SK-N-SH (cell line): ENCODE results near the gene PLSCR2. TPM values are rescaled to one million over a fixed set of nuclear protein-coding genes. Genes with fewer than 3 reads are reported as not detected.

Experiments used
- CTCF ChIA-PET: fragments of 300-600, 350-600 bp; formaldehyde crosslinking; extraction: SDS; loops from one replicate; lab custom pipeline; 2021; lab: Yijun Ruan, JAX
- POLR2A ChIA-PET: fragments of 350-600 bp; sonication (Branson Sonifier 250); formaldehyde crosslinking; extraction: SDS; loops from one replicate; lab custom pipeline; 2020; ENCODE audit warnings: antibody characterized with exemption, inconsistent platforms; lab: Yijun Ruan, JAX
- DNase-seq: peaks from one replicate; pipeline ENCODE4 v3.0.0; 2012
- H2AFZ ChIP-seq: fragments of 200-600 bp; sonication (generic); 2 replicates; pipeline ENCODE4 v1.8.1; 2016; ENCODE audit warnings: antibody characterized with exemption, mild to moderate bottlenecking, low read depth
- H3F3A ChIP-seq: fragments of 200-600 bp; sonication (generic); replicated peaks from 2 replicates; pipeline ENCODE3; 2016; ENCODE audit warnings: antibody characterized with exemption, mild to moderate bottlenecking; ENCODE audit not compliant: insufficient read depth
- H3K27ac ChIP-seq, 2 experiments: fragments of 200-500 bp in 1 of 2; fragments of 200-600 bp in 1 of 2; sonication (Bioruptor generic) in 1 of 2; sonication (generic), shearing (Covaris generic) in 1 of 2; 2 replicates each; pipeline versions ENCODE4 v1.5.1 to v1.6.1; 2014 to 2016; ENCODE audit warnings: low read depth in 2 of 2, inconsistent platforms in 1 of 2, low read length in 1 of 2, mild to moderate bottlenecking in 1 of 2, mixed read lengths in 1 of 2
- H3K27me3 ChIP-seq: fragments of 200-600 bp; sonication (generic), shearing (Covaris generic); 2 replicates; pipeline ENCODE4 v1.6.1; 2016; ENCODE audit warnings: mixed run types; ENCODE audit not compliant: insufficient read depth
- H3K36me3 ChIP-seq, 2 experiments: fragments of 200-500 bp in 1 of 2; fragments of 200-600 bp in 1 of 2; sonication (Bioruptor generic) in 1 of 2; sonication (generic) in 1 of 2; replicated peaks in 1 of 2; 2 replicates each; pipeline versions ENCODE3 to v1.5.1; 2014 to 2016; ENCODE audit warnings: low read length in 1 of 2, mild to moderate bottlenecking in 1 of 2; ENCODE audit not compliant: insufficient read depth in 2 of 2, control insufficient read depth in 1 of 2
- H3K4me1 ChIP-seq, 2 experiments: fragments of 200-500 bp in 1 of 2; fragments of 200-600 bp in 1 of 2; sonication (Bioruptor generic) in 1 of 2; sonication (generic), shearing (Covaris generic) in 1 of 2; 2 replicates each; pipeline versions ENCODE4 v1.5.1 to v1.6.1; 2014 to 2016; ENCODE audit warnings: low read depth in 1 of 2, low read length in 1 of 2, mixed run types in 1 of 2; ENCODE audit not compliant: insufficient read depth in 2 of 2, control insufficient read depth in 1 of 2
- H3K4me2 ChIP-seq: fragments of 200-600 bp; sonication (generic), shearing (Covaris generic); 2 replicates; pipeline ENCODE4 v1.6.1; 2017; ENCODE audit warnings: mixed run types
- H3K4me3 ChIP-seq, 2 experiments: fragments of 200-500 bp in 1 of 2; fragments of 200-600 bp in 1 of 2; sonication (Bioruptor generic) in 1 of 2; sonication (generic), shearing (Covaris generic) in 1 of 2; 2 replicates each; pipeline versions ENCODE4 v1.5.1 to v1.8.1; 2014 to 2016; ENCODE audit warnings: low read depth in 2 of 2, inconsistent platforms in 1 of 2, low read length in 1 of 2, mild to moderate bottlenecking in 1 of 2, mixed read lengths in 1 of 2, moderate library complexity in 1 of 2
- H3K79me2 ChIP-seq: fragments of 200-600 bp; sonication (generic); 2 replicates; pipeline ENCODE4 v1.8.1; 2017; ENCODE audit warnings: mild to moderate bottlenecking; ENCODE audit not compliant: insufficient read depth
- H3K9ac ChIP-seq: fragments of 200-600 bp; sonication (generic); 2 replicates; pipeline ENCODE4 v1.6.1; 2017; ENCODE audit warnings: mixed run types
- H3K9me2 ChIP-seq: fragments of 200-600 bp; sonication (generic); 2 replicates; pipeline ENCODE4 v1.6.1; 2017; ENCODE audit warnings: mixed run types
- H3K9me3 ChIP-seq: fragments of 200-600 bp; sonication (generic); 2 replicates; pipeline ENCODE4 v1.6.1; 2017; ENCODE audit warnings: mixed run types, mild to moderate bottlenecking, moderate library complexity
- H4K20me1 ChIP-seq: fragments of 200-600 bp; sonication (generic); 2 replicates; pipeline ENCODE4 v1.6.1; 2017; ENCODE audit warnings: mild to moderate bottlenecking, mixed run types; ENCODE audit not compliant: insufficient read depth
- CHD2 ChIP-seq: fragments of 150-350 bp; IDR thresholded peaks from 2 replicates; pipeline ENCODE4 v1.6.1; 2018; ENCODE audit warnings: low read length; ENCODE audit not compliant: partially characterized antibody
- EZH2phosphoT487 ChIP-seq: fragments of 200-600 bp; sonication (generic); IDR thresholded peaks from 2 replicates; pipeline ENCODE4 v1.6.1; 2017; ENCODE audit warnings: low read depth, mixed run types, mild to moderate bottlenecking, antibody characterized with exemption, moderate library complexity, borderline replicate concordance
- FOXJ3 ChIP-seq: sonication (generic); formaldehyde crosslinking; IDR thresholded peaks from 2 replicates; pipeline ENCODE4 v1.5.1; 2020; ENCODE audit warnings: mild to moderate bottlenecking, missing genetic modification reagents
- FOXM1 ChIP-seq: IDR thresholded peaks from 2 replicates; pipeline ENCODE4 v1.4.0; 2012; ENCODE audit warnings: low read depth, mild to moderate bottlenecking
- GABPA ChIP-seq: IDR thresholded peaks from 2 replicates; pipeline ENCODE4 v1.4.0; 2012; ENCODE audit warnings: low read depth, mild to moderate bottlenecking
- MEF2A ChIP-seq: IDR thresholded peaks from 2 replicates; pipeline ENCODE4 v1.4.0; 2012; ENCODE audit warnings: low read depth, borderline replicate concordance
- NFIC ChIP-seq: IDR thresholded peaks from 2 replicates; pipeline ENCODE4 v1.4.0; 2012; ENCODE audit warnings: borderline replicate concordance
- POLR2AphosphoS5 ChIP-seq: IDR thresholded peaks from 2 replicates; pipeline ENCODE4 v1.6.1; 2012; ENCODE audit warnings: low read depth, low read length
- SMC3 ChIP-seq: IDR thresholded peaks from 2 replicates; pipeline ENCODE4 v1.6.1; 2012; ENCODE audit warnings: low read depth, low read length, improper control_type of control experiment
- TAF1 ChIP-seq: IDR thresholded peaks from 2 replicates; pipeline ENCODE4 v1.6.1; 2012; ENCODE audit warnings: low read depth, mild to moderate bottlenecking, low read length, moderate library complexity, borderline replicate concordance
- TCF12 ChIP-seq: IDR thresholded peaks from 2 replicates; pipeline ENCODE4 v1.4.0; 2012
- WGBS: methylation state at CpG from one replicate; pipeline ENCODE4 v1.1.6; 2017; ENCODE audit warnings: low lambda C conversion rate; 5-methylcytosine and 5-hydroxymethylcytosine counted together
- polyA plus RNA-seq, 3 experiments: library from polyadenylated mRNA; depleted of rRNA; stranded (reverse); fragments of >200 nt; gene quantifications; 2 replicates each; pipeline ENCODE4 v1.2.3, GENCODE V29; 2012
- TF ChIP-seq, protein P1 (sequence below): fragments of 200-600 bp; sonication (generic); IDR thresholded peaks from 2 replicates; pipeline ENCODE4 v1.6.1; 2017; ENCODE audit warnings: antibody characterized with exemption, mild to moderate bottlenecking, moderate library complexity
- TF ChIP-seq, protein P2 (sequence below): IDR thresholded peaks from 2 replicates; pipeline ENCODE4 v1.4.0; 2012; ENCODE audit warnings: low read depth, borderline replicate concordance
- TF ChIP-seq, protein P3 (sequence below): fragments of 150-350 bp; IDR thresholded peaks from 2 replicates; pipeline ENCODE4 v1.6.1; 2017; ENCODE audit warnings: antibody characterized with exemption, low read length, low read depth, borderline replicate concordance
- TF ChIP-seq, protein P4 (sequence below): IDR thresholded peaks from 2 replicates; pipeline ENCODE4; 2012

PLSCR2 gene
- polyA plus RNA-seq, 1 of the 3 experiments (the other 2 are of a cell fraction) = not detected

GRCh38 chr3:146449613-146450012 is 19.7 kb downstream of the PLSCR2 start:
- Histone ChIP-seq H3K79me2 (no peaks in the 10 kb centered on the region), H3K9me3 (no peaks in the 10 kb centered on the region), H3K4me1 (no peaks in the 10 kb centered on the region), H3K27me3 (peaks cover 5% of the 10 kb centered on the region; the same call in 1 of the 2 replicates), H3K36me3 (no peaks in the 10 kb centered on the region), H3K4me2 (no peak overlapping the region), H3F3A (no peaks in the 10 kb centered on the region), H3K27ac (no peak overlapping the region), H3K9me2 (no peaks in the 10 kb centered on the region), H2AFZ (no peak overlapping the region), H3K4me3 (no peak overlapping the region), H4K20me1 (no peaks in the 10 kb centered on the region), H3K9ac (no peak overlapping the region)
- ChIA-PET POLR2A (no interaction called here), CTCF (interaction anchor here (0.7 kb wide), 1 partner anchor 56 kb away, joined by 3 read pairs; no protein-coding TSS in a partner anchor)
- DNase-seq = no peak
- TF ChIP-seq GABPA (no peak), SMC3 (no peak), CHD2 (no peak), MEF2A (no peak), EZH2phosphoT487 (no peak), NFIC (no peak), FOXJ3 (CRISPR knock-in tag) (no peak), TAF1 (no peak), TCF12 (no peak), POLR2AphosphoS5 (no peak), FOXM1 (no peak)
- TF ChIP-seq, protein P1, sequence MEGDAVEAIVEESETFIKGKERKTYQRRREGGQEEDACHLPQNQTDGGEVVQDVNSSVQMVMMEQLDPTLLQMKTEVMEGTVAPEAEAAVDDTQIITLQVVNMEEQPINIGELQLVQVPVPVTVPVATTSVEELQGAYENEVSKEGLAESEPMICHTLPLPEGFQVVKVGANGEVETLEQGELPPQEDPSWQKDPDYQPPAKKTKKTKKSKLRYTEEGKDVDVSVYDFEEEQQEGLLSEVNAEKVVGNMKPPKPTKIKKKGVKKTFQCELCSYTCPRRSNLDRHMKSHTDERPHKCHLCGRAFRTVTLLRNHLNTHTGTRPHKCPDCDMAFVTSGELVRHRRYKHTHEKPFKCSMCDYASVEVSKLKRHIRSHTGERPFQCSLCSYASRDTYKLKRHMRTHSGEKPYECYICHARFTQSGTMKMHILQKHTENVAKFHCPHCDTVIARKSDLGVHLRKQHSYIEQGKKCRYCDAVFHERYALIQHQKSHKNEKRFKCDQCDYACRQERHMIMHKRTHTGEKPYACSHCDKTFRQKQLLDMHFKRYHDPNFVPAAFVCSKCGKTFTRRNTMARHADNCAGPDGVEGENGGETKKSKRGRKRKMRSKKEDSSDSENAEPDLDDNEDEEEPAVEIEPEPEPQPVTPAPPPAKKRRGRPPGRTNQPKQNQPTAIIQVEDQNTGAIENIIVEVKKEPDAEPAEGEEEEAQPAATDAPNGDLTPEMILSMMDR = no peak
- TF ChIP-seq, protein P2, sequence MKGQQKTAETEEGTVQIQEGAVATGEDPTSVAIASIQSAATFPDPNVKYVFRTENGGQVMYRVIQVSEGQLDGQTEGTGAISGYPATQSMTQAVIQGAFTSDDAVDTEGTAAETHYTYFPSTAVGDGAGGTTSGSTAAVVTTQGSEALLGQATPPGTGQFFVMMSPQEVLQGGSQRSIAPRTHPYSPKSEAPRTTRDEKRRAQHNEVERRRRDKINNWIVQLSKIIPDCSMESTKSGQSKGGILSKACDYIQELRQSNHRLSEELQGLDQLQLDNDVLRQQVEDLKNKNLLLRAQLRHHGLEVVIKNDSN = no peak
- TF ChIP-seq, protein P3, sequence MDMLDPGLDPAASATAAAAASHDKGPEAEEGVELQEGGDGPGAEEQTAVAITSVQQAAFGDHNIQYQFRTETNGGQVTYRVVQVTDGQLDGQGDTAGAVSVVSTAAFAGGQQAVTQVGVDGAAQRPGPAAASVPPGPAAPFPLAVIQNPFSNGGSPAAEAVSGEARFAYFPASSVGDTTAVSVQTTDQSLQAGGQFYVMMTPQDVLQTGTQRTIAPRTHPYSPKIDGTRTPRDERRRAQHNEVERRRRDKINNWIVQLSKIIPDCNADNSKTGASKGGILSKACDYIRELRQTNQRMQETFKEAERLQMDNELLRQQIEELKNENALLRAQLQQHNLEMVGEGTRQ = no peak

GRCh38 chr3:146449076-146449475 is 20.3 kb downstream of the PLSCR2 start:
- H2AFZ ChIP-seq = no peak overlapping the region
- H3K36me3 ChIP-seq = no peaks in the 10 kb centered on the region
- peaks cover 5% of the 10 kb centered on the region; the same call in 1 of the 2 replicates for H3K27me3 ChIP-seq
- H3K79me2 ChIP-seq = no peaks in the 10 kb centered on the region
- no peak overlapping the region for H3K4me2 ChIP-seq
- CTCF ChIA-PET = interaction anchor here (0.7 kb wide), 1 partner anchor 55 kb away, joined by 3 read pairs; no protein-coding TSS in a partner anchor
- no peaks in the 10 kb centered on the region for H3F3A ChIP-seq
- no peak overlapping the region for H3K4me3 ChIP-seq
- H3K9me2 ChIP-seq = no peaks in the 10 kb centered on the region
- H3K27ac ChIP-seq = no peak overlapping the region
- H3K9ac ChIP-seq = no peak overlapping the region
- no peaks in the 10 kb centered on the region for H4K20me1 ChIP-seq
- POLR2A ChIA-PET = no interaction called here
- H3K4me1 ChIP-seq = no peaks in the 10 kb centered on the region
- H3K9me3 ChIP-seq = no peaks in the 10 kb centered on the region
- no peak for DNase-seq
- TF ChIP-seq, protein P3 = no peak
- TF ChIP-seq CHD2 = no peak
- TF ChIP-seq, protein P4, sequence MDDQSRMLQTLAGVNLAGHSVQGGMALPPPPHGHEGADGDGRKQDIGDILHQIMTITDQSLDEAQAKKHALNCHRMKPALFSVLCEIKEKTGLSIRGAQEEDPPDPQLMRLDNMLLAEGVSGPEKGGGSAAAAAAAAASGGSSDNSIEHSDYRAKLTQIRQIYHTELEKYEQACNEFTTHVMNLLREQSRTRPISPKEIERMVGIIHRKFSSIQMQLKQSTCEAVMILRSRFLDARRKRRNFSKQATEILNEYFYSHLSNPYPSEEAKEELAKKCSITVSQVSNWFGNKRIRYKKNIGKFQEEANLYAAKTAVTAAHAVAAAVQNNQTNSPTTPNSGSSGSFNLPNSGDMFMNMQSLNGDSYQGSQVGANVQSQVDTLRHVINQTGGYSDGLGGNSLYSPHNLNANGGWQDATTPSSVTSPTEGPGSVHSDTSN = no peak
- 3% methylated on average over 1 of the region's 1 CpG for WGBS
